K562 (cell line): Measurements from ENCODE around the gene KRT28. TPM values are rescaled to one million over a fixed set of nuclear protein-coding genes. Genes with fewer than 3 reads are reported as not detected.

ENCODE experiments used
- ARID2 ChIP-seq: fragments of 450-650 bp; IDR thresholded peaks from 2 replicates; pipeline ENCODE4 v1.6.1; 2017; ENCODE audit warnings: antibody characterized with exemption, mild to moderate bottlenecking
- EWSR1 ChIP-seq: fragments of 450-650 bp; IDR thresholded peaks from 2 replicates; pipeline ENCODE4 v1.6.1; 2018; ENCODE audit warnings: borderline replicate concordance, mild to moderate bottlenecking, low read depth, moderate library complexity; ENCODE audit not compliant: partially characterized antibody
- FOXK1 ChIP-seq: sonication (generic); formaldehyde crosslinking; IDR thresholded peaks from 2 replicates; pipeline ENCODE4 v1.8.0; 2022; ENCODE audit warnings: missing genetic modification reagents, mild to moderate bottlenecking, borderline replicate concordance
- HEY1 ChIP-seq: fragments of 250-450 bp; sonication (Bioruptor Pico); IDR thresholded peaks from 2 replicates; pipeline ENCODE4 v1.5.0; 2020; ENCODE audit warnings: mild to moderate bottlenecking, moderate library complexity, borderline replicate concordance
- MTA1 ChIP-seq: fragments of 450-650 bp; IDR thresholded peaks from 2 replicates; pipeline ENCODE4 v1.6.1; 2017; ENCODE audit warnings: borderline replicate concordance
- NFE2L1 ChIP-seq: fragments of 450-650 bp; IDR thresholded peaks from 2 replicates; pipeline ENCODE4 v1.6.1; 2016; ENCODE audit warnings: missing genetic modification characterization, low read depth, mild to moderate bottlenecking, missing compliant biosample characterization, moderate library complexity, borderline replicate concordance
- NR2C1 ChIP-seq, 2 experiments: fragments of 450-650 bp; IDR thresholded peaks; 2 replicates each; pipeline ENCODE4 v1.6.1; 2017; ENCODE audit warnings: mild to moderate bottlenecking in 2 of 2, antibody characterized with exemption in 1 of 2, inconsistent platforms in 1 of 2, missing compliant biosample characterization in 1 of 2, missing genetic modification characterization in 1 of 2
- PATZ1 ChIP-seq: fragments of 250-450 bp; sonication (Bioruptor Pico); IDR thresholded peaks from 2 replicates; pipeline ENCODE4 v1.5.0; 2020; ENCODE audit warnings: mild to moderate bottlenecking, borderline replicate concordance
- POU5F1 ChIP-seq: fragments of 150-350 bp; IDR thresholded peaks from 2 replicates; pipeline ENCODE4 v1.6.1; 2014; ENCODE audit warnings: borderline replicate concordance, low read length, low read depth, mild to moderate bottlenecking; ENCODE audit not compliant: partially characterized antibody
- REST ChIP-seq, 2 experiments: fragments of 450-650 bp; formaldehyde crosslinking in 1 of 2; IDR thresholded peaks; 2 replicates each; pipeline versions ENCODE4 v1.4.0 to v1.6.1; 2014 to 2020; ENCODE audit warnings: mild to moderate bottlenecking in 2 of 2, borderline replicate concordance in 1 of 2, low read depth in 1 of 2
- SAFB ChIP-seq: fragments of 200-400 bp; formaldehyde crosslinking; IDR thresholded peaks from 2 replicates; pipeline ENCODE4 v1.6.1; 2017; ENCODE audit warnings: low read depth, low read length, borderline replicate concordance
- SRF ChIP-seq, 2 experiments: fragments of 250-450, 450-650 bp in 1 of 2; sonication (Bioruptor Pico) in 1 of 2; sonication (generic) in 1 of 2; formaldehyde crosslinking; IDR thresholded peaks; 2 replicates each; pipeline versions ENCODE4 v1.5.0 to v1.5.1; 2020 to 2022; ENCODE audit warnings: mild to moderate bottlenecking in 1 of 2, missing genetic modification reagents in 1 of 2
- TAF7 ChIP-seq: fragments of 450-650 bp; IDR thresholded peaks from 2 replicates; pipeline ENCODE4 v1.6.1; 2016; ENCODE audit warnings: missing genetic modification characterization, missing compliant biosample characterization
- ZNF780A ChIP-seq: fragments of 250-450 bp; sonication (Bioruptor Pico); IDR thresholded peaks from 2 replicates; pipeline ENCODE4 v1.5.0; 2021; ENCODE audit warnings: mild to moderate bottlenecking
- polyA plus RNA-seq, 8 experiments: library from polyadenylated mRNA; depleted of rRNA in 4 of 8; stranded (reverse) in 5 of 8; unstranded in 3 of 8; fragments of >200 nt; fragmentation: Nextera tagmentation in 2 of 8; fragmentation: Illumina TruSeq in 1 of 8; extraction: Ambion mirVana in 2 of 8; extraction: Trizol in 1 of 8; gene quantifications; 2 replicates each; pipeline versions ENCODE4 v1.2.1 to v1.2.3, GENCODE V29; 2011 to 2014; ENCODE audit warnings: inconsistent platforms in 1 of 8, missing spikeins in 1 of 8
- total RNA-seq, 7 experiments: library from RNA; depleted of rRNA in 6 of 7; stranded (reverse); fragments of >200 nt in 6 of 7; fragmentation: Illumina TruSeq in 2 of 7; extraction: Trizol in 2 of 7; gene quantifications; 2 replicates each; pipeline versions ENCODE4 v1.2.1 to v1.2.3, GENCODE V29; 2011 to 2021; ENCODE audit warnings: low replicate concordance in 1 of 7
- TF ChIP-seq, protein P1 (sequence below): fragments of 250-450 bp; sonication (Bioruptor Pico); IDR thresholded peaks from 2 replicates; pipeline ENCODE4 v1.5.1; 2021; ENCODE audit warnings: mild to moderate bottlenecking

The KRT28 gene
- total and polyA plus RNA-seq, 9 of the 15 experiments (the other 6 are each of a cell fraction or from before 2014, with no cell fraction given): not detected

- TF ChIP-seq REST (IDR thresholded peaks at IDR 0.05; ENCODE audit: borderline replicate concordance) (no peak; the same call in 1 of the 2 replicates), REST (CRISPR knock-in tag; IDR thresholded peaks at IDR 0.05; ENCODE audit: low read depth) (no peak), POU5F1 (no peak), MTA1 (peak; percentile 85), NR2C1 (IDR thresholded peaks at IDR 0.05) (no peak), NR2C1 (tag; IDR thresholded peaks at IDR 0.05) (peak; percentile 46; the same call in 1 of the 2 replicates), TAF7 (tag) (no peak), ARID2 (no peak), EWSR1 (no peak), HEY1 (CRISPR knock-in tag) (no peak), PATZ1 (CRISPR knock-in tag) (no peak), FOXK1 (CRISPR knock-in tag) (no peak), NFE2L1 (tag) (no peak), ZNF780A (CRISPR knock-in tag) (no peak), SAFB (no peak), SRF (CRISPR knock-in tag; IDR thresholded peaks at IDR 0.05) (peak in 1 of 2 experiments; percentile 49; a peak in 1 of 4 replicates)
- TF ChIP-seq, protein P1, sequence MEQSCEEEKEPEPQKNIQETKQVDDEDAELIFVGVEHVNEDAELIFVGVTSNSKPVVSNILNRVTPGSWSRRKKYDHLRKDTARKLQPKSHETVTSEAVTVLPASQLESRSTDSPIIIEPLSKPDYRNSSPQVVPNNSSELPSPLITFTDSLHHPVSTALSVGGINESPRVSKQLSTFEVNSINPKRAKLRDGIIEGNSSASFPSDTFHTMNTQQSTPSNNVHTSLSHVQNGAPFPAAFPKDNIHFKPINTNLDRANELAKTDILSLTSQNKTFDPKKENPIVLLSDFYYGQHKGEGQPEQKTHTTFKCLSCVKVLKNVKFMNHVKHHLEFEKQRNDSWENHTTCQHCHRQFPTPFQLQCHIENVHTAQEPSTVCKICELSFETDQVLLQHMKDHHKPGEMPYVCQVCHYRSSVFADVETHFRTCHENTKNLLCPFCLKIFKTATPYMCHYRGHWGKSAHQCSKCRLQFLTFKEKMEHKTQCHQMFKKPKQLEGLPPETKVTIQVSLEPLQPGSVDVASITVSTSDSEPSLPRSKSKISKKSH (CRISPR knock-in tag): no peak
Observed at GRCh38 chr17:40827746-40828453, 28.1 kb upstream of the KRT28 start (continued).
